ENCODE data around the gene ARHGEF10L. TPM values are rescaled to one million over a fixed set of nuclear protein-coding genes. Genes with fewer than 3 reads are reported as not detected.

ARHGEF10L gene
- polyA plus RNA-seq, 1 donor (not counting 4 experiments of a cell fraction or from before 2014, with no cell fraction given): 2.4 TPM

- H2AFZ ChIP-seq (ENCODE audit: control insufficient read depth, low read length): no peak overlapping the region
- H3K27ac ChIP-seq (ENCODE audit: control insufficient read depth, insufficient read depth, low read length): no peak overlapping the region
- no peak overlapping the region for H3K4me3 ChIP-seq (ENCODE audit: control insufficient read depth in 2 of 3, extremely low read depth in 1 of 3, insufficient read depth in 2 of 3, low read depth in 1 of 3, low read length in 3 of 3)
- H3K9me3 ChIP-seq (ENCODE audit: control insufficient read depth, low read depth, low read length): no peaks in the 10 kb centered on the region
- no peaks in the 10 kb centered on the region for H3K27me3 ChIP-seq (ENCODE audit: control insufficient read depth, extremely low read depth, insufficient read depth, low read length)
- H3K79me2 ChIP-seq (ENCODE audit: control insufficient read depth, insufficient read depth, low read length): no peaks in the 10 kb centered on the region
- no peak for TF ChIP-seq CTCF (optimal IDR thresholded peaks at IDR 0.05 in 1 of 3, IDR thresholded peaks at IDR 0.05 in 1 of 3, conservative IDR thresholded peaks at IDR 0.05 in 1 of 3; ENCODE audit: extremely low read depth in 1 of 3, insufficient read depth in 2 of 3, low read length in 3 of 3)
- no peak for TF ChIP-seq EZH2 (IDR thresholded peaks at IDR 0.05; ENCODE audit: low read length)
- peaks cover 13% of the 10 kb centered on the region for H3K4me1 ChIP-seq (ENCODE audit: control insufficient read depth, extremely low read depth, insufficient read depth, low read length)
- no peak overlapping the region for H3K4me2 ChIP-seq (ENCODE audit: control insufficient read depth, extremely low read depth, insufficient read depth, low read depth, low read length)
- FAIRE-seq (no peak), DNase-seq (ENCODE audit: low read depth, low spot score) (no peak)
- no peaks in the 10 kb centered on the region for H3K9me1 ChIP-seq (ENCODE audit: control insufficient read depth, extremely low read depth, insufficient read depth, low read length)
- peaks cover 0 to 2% of the 10 kb centered on the region in 2 experiments for H3K36me3 ChIP-seq (ENCODE audit: control insufficient read depth in 2 of 2, extremely low read depth in 1 of 2, insufficient read depth in 2 of 2, low read length in 2 of 2)
- dilution Hi-C loops (cut with MboI; ENCODE audit: extremely low pct_ligation_motif_present, low sequenced_read_pairs): no loop called here
- H4K20me1 ChIP-seq (ENCODE audit: control insufficient read depth, extremely low read depth, insufficient read depth, low read length): no peaks in the 10 kb centered on the region
- H3K9ac ChIP-seq (ENCODE audit: control insufficient read depth, extremely low read depth, insufficient read depth, low read length): no peak overlapping the region
Measured at GRCh38 chr1:17591814-17592430, 52.4 kb downstream of the ARHGEF10L start.

GRCh38 chr1:17594026-17594425 lies 54.5 kb downstream of the ARHGEF10L start:
- no peak overlapping the region for H2AFZ ChIP-seq (ENCODE audit: control insufficient read depth, low read length)
- H4K20me1 ChIP-seq (ENCODE audit: control insufficient read depth, extremely low read depth, insufficient read depth, low read length): no peaks in the 10 kb centered on the region
- no peak overlapping the region for H3K9ac ChIP-seq (ENCODE audit: control insufficient read depth, extremely low read depth, insufficient read depth, low read length)
- no peak for FAIRE-seq
- H3K9me1 ChIP-seq (ENCODE audit: control insufficient read depth, extremely low read depth, insufficient read depth, low read length): no peaks in the 10 kb centered on the region
- no peak overlapping the region for H3K4me2 ChIP-seq (ENCODE audit: control insufficient read depth, extremely low read depth, insufficient read depth, low read depth, low read length)
- H3K9me3 ChIP-seq (ENCODE audit: control insufficient read depth, low read depth, low read length): no peaks in the 10 kb centered on the region
- no peak overlapping the region for H3K27ac ChIP-seq (ENCODE audit: control insufficient read depth, insufficient read depth, low read length)
- TF ChIP-seq EZH2 (IDR thresholded peaks at IDR 0.05; ENCODE audit: low read length) (no peak), CTCF (optimal IDR thresholded peaks at IDR 0.05 in 1 of 3, IDR thresholded peaks at IDR 0.05 in 1 of 3, conservative IDR thresholded peaks at IDR 0.05 in 1 of 3; ENCODE audit: extremely low read depth in 1 of 3, insufficient read depth in 2 of 3, low read length in 3 of 3) (no peak)
- H3K27me3 ChIP-seq (ENCODE audit: control insufficient read depth, extremely low read depth, insufficient read depth, low read length): no peaks in the 10 kb centered on the region
- H3K4me1 ChIP-seq (ENCODE audit: control insufficient read depth, extremely low read depth, insufficient read depth, low read length): no peaks in the 10 kb centered on the region
- dilution Hi-C loops (cut with MboI; ENCODE audit: extremely low pct_ligation_motif_present, low sequenced_read_pairs): no loop called here
- no peak for DNase-seq (ENCODE audit: low read depth, low spot score)
- H3K4me3 ChIP-seq (ENCODE audit: control insufficient read depth in 2 of 3, extremely low read depth in 1 of 3, insufficient read depth in 2 of 3, low read depth in 1 of 3, low read length in 3 of 3): no peak overlapping the region
- peaks cover 0 to 2% of the 10 kb centered on the region in 2 experiments for H3K36me3 ChIP-seq (ENCODE audit: control insufficient read depth in 2 of 2, extremely low read depth in 1 of 2, insufficient read depth in 2 of 2, low read length in 2 of 2)
- no peaks in the 10 kb centered on the region for H3K79me2 ChIP-seq (ENCODE audit: control insufficient read depth, insufficient read depth, low read length)

Data from keratinocyte (primary cell).